LNCaP clone FGC (cell line): Measurements from ENCODE around the gene PCDHA1.
A peak's percentile ranks its signal among the peaks of the same experiment; 100 is the strongest.

Experiments
- DNase-seq: peaks from one replicate; pipeline ENCODE4 v3.0.0-alpha.2; 2011; ENCODE audit warnings: low read depth
- H3K4me3 ChIP-seq: 2 replicates; pipeline ENCODE4 v1.5.1; 2011; ENCODE audit warnings: mild to moderate bottlenecking, low read depth, low read length, control low read depth
- CTCF ChIP-seq: IDR thresholded peaks from 2 replicates; pipeline ENCODE4 v1.5.1; 2012; ENCODE audit warnings: mild to moderate bottlenecking; ENCODE audit not compliant: control insufficient read depth, insufficient read depth; ENCODE audit errors: extremely low read depth

The PCDHA1 gene

GRCh38 chr5:140857987-140858240 is 72.0 kb downstream of the PCDHA1 start:
- H3K4me3 ChIP-seq: no peak overlapping the region
- TF ChIP-seq CTCF: no peak
- DNase-seq: no peak

- no peak for TF ChIP-seq CTCF
- no peak for DNase-seq
- no peak overlapping the region for H3K4me3 ChIP-seq
These were observed 76.7 kb downstream of the PCDHA1 start for GRCh38 chr5:140862441-140863295.

- TF ChIP-seq CTCF: peak; percentile 52
- H3K4me3 ChIP-seq: no peak within 1 kb of the TSS
- DNase-seq: no peak
These were observed 83.0 kb downstream of the PCDHA1 start, which contains the start of gene PCDHA11 for GRCh38 chr5:140868721-140869554. Gene PCDHA11 (plus strand): TSS chr5:140868957. CDS start chr5:140869104, 147 bp downstream.

GRCh38 chr5:140869555-140869886 is 83.6 kb downstream of the PCDHA1 start:
- DNase-seq: no peak
- TF ChIP-seq CTCF: peak; percentile 68
- no peak overlapping the region for H3K4me3 ChIP-seq

- H3K4me3 ChIP-seq: no peak overlapping the region
- no peak for TF ChIP-seq CTCF
- DNase-seq: no peak
These were observed 84.6 kb downstream of the PCDHA1 start for GRCh38 chr5:140870221-140871201.
